ENCODE measurements around the gene MYOF.
A peak's percentile ranks its signal among the peaks of the same experiment; 100 is the strongest.
"Not testable (repeated sequence)": the region's sequence is repeated elsewhere in the genome, so short reads cannot be mapped to it uniquely, and the experiment has no call there.

Gene MYOF

DNA sequence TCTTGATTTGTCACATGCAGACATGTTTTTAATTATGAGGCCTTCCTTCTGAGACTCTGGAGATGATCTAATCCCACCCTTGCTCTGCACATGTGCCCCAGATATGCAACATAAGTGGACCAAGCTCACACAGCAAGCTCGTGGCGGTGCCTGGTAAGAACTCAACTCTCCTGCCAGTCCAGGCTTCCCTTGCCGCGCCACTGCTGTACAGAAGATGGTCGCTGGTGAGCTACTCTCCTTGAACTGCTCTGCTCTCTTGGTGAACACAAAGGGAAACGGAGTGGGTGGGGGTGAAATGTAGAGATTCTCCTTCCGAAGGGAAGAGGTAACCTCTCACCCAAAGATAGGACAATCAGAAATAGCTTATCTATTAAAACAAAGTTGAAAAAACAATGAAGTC, 25.7 kb downstream of the MYOF start:
- DNase-seq, result no peak

DNA sequence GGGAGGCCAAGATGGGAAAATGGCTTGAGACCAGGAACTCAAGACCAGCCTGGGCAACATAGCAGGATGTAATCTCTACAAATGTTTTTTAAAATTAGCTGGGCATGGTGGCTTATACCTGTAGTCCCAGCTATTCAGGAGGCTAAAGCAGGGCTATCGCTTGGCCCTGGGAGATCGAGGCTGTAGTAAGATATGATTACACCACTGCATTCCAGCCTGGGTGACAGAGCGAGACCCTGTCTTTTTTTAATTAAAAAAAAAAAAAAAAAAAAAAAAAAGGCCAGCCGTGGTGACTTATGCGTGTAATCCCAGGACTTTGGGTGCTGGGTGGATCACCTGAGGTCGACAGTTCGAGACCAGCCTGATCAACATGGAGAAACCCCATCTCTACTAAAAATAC, 27.4 kb downstream of the MYOF start:
- no peak for DNase-seq

DNA sequence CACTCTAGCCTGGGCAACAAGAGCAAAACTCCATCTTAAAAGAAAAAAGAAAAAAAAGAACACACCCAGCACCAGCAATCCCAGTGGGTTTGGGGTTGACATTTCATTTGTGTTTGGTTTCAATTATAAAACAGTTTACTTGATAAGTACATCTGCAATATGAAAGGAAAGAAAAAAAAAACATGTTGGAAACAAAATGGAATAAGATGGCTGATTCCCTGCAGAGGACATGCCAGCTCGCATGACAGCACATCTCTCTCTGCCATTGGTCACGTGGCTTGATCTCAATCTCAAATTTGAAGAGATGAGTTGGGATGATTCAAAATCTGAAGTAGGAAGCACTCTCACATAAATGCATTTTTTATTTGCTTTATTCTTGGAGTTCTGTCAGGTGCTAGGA, 28.0 kb downstream of the MYOF start:
- DNase-seq, result no peak

DNA sequence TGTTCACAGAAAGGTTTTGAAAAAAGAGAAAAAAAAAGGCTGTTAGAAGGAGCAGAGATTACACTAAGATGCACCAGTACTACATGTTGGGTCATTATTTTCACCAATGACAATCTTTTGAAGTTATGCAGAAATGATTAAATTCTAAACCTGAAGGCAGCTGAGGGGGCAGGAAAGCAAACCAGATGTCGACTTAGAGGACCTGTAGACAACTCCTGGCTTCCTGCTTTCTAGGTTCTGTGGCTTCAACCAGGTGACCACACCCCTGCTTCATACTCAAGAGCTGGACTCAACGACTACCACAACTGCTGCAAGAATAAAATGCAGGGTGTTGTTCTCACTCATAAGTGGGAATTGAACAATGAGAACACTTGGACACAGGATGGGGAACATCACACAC, 30.0 kb downstream of the MYOF start:
- no peak for DNase-seq

DNA sequence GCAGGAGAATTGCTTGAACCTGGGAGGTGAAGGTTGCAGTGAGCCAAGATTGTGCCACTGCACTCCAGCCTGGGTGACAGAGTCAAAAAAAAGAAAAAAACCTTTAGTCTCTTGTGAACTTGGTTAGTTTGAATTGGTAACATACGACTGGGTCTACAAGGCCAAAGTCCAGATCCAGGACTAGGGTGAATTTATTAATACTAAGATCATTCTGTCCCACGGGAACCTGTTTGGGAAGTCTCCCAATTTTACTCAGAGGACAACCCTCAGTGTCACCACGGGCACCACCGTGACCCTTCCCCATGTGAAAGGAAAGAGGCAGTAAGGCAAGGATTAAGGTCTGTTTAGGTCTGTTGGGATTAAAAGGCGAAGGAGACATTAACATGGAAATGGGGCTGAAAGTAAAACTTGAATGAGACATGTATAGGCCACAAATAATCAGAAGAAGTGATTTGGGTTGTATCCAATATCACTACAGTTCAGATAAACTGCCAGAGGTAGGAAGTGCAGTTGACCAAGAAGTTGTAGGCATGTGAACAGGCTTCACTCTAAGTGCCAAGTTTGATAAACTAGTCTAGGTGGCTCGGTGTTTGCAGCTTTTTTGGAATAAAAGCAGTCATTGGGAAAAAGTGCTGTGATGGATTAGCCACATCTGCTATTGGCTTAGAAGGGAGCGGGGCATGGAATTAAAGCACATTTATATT, 30.7 kb downstream of the MYOF start:
- DNase-seq, result no peak

DNA sequence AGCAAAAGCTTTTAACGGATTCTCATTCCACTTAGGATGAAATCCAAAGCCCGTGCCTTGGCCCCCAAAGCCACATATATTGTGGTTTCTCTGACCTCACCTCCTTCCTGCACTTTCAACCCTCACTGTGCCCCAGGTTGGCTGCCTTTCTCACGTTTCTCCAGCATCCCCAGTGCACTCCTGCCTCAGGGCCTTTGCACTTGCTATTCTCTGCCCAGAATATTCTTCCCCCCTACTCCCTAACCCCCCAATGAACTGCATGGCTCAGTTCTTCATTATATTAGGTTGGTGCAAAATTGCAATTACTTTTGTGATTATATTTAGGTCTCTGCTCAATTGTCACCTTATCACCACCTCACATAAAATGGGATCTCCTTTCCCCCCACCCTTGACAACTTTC, 34.2 kb downstream of the MYOF start:
- no peak for DNase-seq

DNA sequence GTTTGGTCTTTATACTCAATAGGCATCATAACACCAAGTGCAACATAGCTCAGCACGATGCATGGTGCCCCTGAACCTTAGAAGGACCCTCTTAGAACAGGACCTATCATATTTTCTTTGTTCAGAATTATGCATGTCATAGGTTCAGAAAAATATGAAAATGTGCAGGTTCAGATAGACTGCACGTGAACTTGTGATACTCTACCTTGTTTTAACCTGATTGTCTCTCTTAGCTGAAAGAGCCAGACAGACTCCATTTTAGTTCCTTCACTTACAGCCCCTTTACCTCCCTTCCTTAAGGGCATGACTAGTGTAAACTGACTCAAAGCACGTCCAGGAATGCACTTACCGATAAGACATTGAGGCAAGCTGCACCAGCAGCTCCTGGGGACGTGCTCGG, 35.1 kb downstream of the MYOF start:
- no peak for DNase-seq

DNA sequence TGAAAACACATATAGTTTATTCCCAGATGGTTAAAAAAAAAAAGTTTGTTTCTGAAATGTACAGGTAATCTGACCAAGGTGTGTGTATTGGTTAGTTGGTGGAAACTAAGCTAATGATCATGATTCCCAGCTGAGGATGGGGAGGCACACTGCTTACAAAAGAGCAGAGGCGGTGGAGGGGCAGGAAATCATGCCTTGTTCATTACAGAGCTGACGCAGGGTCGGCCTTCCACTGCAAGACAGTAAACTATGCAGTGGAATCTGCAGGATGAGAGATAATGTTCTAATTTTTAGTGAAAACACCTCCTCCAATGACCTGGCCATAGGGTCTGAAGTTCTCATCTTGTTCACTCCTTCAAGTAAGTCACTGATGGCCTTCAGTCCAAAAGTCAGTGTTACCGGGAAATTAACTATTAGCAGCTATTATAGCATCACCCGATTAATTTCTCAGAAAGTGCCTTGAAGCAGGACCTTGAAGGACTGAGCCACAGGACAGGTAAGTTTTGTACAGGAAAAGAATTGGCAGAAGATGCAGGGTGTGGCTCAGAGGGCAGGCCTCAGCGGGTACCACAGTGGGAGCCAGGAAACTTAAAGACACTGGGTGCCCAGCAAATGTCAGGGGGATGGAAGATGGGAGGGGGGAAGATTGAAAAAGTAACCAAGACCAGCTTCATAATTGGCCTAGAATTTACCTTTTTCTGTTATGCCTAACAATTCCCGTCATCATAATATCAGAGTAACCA, 36.0 kb downstream of the MYOF start:
- DNase-seq, result no peak

DNA sequence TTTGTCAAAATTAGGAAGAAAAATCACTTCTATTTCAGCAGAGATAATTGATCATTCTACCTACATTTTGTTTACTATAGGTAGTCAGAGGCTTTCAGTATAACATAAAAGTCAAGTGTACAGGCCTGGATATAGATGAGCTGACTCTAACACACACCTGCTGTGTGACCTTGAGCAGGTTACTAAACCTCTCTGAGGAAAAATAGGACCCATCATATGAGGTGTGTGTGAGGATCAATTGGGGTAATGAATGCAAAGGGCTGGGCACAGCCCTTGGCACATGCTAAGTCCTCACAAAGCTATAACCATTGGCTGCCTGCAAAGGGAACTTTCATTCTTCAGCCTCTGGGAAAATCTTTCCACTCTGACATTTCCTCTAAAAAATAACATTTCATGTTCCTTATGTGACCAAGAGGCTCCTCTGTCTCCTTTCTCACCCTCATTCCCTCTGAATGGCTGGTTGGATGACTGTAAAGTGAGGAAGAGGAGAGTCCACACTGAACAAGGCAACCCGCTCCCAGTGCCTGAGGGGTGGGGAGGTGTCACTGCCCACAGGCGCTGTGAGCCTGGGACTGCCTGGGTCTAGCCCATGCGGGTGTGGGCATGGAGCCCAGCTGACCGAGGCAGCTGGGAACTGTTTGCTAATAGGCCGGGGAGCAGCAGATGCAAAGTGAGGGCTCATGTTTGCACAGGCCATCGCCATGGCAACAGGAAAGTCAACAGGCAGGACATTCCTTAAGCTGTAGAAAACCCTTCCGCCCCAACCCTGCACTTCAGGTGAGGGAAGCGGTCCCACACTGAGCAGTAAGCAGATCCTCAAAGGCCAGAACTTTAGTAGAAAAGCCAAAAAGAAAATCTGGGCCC, 36.8 kb downstream of the MYOF start:
- DNase-seq, result peak; percentile 37 to 48

DNA sequence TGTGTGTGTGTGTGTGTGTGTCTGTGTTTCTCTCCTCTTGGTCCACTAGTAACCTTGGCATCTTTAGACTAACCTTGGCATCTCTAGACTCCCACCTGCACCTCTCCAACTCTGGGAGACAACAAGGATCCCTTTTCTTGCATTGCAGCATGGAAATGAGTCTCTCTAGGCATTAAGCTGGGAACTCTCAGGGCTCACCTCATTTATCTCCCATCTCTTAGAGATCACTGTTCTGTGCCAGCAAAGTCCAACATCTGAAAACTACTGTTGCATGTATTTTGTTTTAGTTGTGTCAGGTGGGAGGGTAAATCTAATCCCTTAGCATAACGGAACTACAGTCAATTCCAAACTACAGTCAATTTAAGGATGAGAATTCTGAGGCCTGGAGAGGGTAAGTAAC, 38.7 kb downstream of the MYOF start:
- DNase-seq, result no peak

DNA sequence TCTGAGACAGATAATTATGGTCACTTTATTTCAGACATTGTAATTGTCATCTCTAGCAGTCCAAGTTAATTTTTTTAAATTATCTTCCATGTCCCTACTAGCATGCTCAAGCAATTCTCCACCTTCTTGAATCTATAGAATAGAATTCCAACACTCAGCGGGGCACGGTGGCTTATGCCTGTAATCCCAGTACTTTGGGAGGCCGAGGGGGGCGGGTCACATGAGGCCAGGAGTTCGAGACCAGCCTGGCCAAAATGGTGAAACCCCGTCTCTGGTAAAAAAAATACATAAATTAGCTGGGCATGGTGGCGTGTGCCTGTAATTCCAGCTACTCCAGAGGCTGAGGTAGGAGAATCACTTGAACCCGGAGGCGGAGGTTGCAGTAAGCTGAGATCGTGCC, 39.4 kb downstream of the MYOF start:
- not testable (repeated sequence) for DNase-seq

DNA sequence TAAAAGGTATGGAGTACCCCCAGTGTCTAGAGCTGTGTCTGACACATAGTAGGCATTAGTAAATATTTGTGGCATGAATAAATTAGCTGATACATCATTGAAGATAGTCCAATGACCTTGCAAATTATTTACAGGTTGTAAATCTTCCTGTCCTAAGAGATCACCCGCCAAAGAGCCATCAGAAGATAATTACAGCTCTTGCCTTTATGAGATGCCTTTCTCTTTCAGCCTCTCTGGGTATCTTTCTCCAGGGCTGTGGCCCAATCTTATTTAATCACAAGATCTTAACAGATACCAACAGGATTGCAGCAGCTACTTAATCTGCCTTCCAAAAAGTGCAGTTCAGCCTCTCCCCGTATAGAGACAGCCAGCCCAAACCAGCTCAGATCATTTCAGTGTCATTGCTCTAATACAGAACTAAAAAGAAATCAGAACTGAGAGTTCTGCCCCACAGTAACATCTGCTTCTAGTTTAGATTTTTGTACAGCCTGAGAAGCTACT, 41.5 kb downstream of the MYOF start:
- no peak for DNase-seq

DNA sequence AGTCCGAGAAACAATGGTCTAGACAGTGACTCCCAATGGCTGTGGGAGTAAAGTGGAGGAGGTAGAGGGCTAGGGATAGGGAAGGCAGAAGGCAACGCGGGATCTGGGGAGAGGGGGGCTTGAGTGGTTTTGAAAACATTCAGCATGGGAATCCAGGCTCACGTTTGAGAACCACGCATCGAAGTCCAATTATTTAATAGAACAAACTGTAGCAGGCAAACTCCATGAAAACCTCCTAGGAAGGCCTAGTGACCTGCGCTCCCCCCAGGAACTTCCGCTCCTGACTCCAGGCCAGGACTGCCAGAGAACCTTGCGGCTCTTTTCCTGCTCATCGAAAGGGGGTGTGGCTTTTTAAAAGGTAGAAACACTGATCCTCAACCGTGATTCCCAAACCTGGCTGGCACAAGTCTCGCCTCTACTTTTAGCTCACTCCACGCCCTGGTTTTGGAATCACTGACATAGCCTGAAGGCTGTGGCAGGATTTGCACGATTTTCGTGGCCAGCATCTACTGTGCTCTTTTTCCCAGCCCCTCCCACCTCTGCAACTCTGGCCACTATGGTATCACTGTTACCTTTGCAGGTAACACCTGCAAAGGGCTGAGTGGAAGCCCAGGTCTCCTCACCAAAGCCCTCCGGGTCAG, 43.4 kb downstream of the MYOF start:
- no peak for DNase-seq

DNA sequence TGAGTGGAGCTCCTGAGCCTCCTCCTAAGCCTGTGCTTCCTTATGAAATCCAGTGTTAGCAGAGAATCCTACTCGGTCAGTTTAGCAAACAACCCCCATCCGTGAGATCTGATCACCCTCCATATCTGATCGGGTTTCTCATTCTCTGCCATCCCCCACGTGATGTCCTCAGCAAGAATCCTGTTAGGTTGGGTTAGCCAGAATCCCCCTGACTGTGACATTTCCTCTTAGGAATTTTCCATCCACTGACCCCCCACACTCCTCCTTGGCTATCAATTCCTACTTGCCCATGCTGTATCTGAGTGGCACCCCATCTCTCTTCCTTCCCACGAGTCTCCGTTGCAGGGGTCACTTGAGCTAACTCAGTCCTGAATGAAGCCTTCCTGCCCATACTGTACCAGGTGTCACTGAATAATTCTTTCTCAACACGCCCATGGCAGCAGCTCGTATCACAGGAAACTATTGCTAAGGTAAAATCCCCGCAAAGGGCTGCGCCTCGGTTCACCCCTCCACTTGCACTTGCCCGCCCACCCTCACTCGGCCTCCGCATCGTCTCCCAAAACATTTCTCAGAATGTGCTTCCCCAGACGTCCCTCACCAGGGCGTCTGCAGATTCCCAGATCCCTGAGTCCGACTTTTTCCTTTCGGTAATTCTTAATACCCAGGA, 44.1 kb downstream of the MYOF start:
- no peak for DNase-seq

DNA sequence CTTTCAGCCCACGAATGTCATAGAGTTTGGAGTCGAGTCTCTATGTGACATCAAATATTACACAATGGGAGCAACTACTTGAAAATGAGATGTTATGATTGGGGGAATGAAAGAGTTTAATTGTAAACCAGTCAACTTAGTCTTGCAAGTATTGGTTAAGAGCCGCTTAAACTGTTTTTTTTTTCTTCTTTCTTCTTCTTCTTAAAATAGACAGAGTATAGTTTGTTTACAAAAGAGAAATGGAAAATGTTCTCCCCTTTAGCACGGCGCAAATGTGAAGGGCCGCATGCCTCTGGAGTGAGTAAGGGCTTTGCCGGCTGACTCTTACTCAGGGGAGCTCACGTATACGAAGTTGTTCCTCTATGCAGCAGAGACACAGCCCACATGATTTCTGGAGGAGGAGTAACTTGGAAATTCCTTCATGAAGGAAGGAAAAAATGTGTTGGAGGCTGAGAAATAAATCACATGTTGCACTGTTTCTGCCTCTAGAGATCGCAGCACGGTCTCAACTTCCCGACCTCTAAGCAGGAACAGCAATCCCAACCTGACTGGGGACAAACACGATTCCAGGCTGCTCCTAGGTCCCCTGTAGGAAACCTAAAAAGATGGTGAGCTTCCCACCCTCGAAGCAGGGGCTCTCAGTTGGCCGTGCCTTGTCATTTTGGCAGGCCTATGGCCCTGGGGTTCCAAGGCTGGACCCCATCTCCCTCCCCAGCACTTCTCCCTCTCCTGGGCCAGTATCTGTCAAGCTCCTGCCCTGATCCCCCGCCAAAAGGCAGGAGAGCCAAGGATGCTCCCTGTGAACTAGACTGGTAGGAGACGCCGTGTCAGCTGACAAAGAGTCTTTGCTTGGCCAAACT, 44.8 kb downstream of the MYOF start:
- DNase-seq, result peak in 1 of 2 donors; percentile 37

DNA sequence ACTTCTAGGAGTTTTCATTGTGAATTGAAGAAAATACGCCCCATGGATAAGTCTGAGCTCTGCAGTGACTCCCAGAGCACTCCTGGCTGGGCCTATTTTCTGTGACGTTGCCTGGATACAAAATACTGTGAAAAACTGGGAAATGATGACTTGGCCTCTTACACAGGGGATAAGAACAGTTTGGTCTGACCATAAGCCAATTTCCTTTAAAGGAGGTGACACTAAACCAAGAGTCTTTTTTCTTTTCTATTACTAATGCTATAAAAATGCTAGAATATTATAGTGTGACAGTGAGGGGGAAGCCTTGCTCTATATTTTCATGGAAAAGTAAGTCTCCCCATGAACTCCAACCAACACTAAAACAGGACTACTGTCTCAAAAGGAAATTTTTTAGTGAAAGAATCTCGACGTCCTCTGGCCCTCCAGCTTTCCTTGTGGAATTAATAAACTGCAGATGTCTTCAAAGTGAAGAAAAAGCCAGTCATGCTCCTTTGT, 45.5 kb downstream of the MYOF start:
- no peak for DNase-seq

DNA sequence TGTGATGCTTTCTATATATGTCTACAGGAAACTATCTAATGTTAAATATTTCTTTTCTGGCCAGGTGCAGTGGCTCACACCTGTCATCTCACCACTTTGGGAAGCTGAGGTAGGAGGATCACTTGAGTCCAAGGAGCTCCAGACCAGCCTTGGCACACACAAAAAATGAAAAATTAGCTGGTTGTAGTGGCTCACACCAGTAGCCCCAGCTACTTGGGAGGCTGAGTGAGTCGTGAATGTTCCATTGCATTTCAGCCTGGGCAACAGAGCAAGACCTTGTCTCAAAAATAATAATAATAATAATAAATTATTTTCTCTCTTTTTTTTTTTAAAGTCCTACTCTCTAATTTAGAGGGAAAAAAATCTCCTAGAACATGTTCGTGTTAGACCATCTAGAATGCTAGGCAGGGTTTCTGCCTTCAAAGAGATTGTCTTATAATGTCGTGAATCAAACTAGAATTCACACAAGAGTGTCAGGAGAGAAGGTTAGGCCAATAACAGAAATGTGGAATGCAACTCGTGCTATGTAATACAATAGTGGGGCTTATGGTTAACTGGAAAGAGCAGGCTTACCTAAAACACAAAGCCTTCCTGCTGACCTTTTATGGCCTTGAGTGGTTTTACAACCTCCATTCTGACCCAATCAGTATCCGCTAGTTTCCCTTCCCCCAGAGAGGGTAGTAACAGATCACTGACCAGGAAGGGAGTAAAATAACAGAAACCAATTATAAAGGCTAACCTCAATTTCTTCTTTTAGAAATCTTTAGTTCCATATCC, 46.3 kb downstream of the MYOF start:
- no peak for DNase-seq

DNA sequence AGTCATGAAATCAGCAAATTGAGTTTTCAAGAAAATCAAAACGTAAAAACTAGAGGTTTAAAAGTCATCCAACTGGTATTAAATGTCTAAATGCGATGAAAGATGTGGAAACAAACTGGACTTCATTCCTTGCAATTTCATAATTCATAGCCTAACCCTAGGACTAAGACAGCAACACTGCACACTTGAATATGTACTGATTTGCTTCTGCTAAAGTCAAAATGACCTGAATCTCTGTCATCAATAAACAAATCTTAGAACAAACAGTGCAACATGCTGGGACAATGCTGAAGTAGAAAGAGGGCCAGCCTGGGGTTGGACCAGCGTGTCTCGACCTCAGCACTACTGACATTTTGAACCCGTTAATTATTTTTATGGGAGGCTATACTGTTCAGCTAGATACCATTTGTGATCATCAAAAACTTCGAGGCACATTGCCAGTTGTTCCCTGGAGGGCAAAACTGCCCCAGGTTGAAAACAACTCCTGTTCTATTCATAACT, 47.1 kb downstream of the MYOF start:
- DNase-seq, result no peak

DNA sequence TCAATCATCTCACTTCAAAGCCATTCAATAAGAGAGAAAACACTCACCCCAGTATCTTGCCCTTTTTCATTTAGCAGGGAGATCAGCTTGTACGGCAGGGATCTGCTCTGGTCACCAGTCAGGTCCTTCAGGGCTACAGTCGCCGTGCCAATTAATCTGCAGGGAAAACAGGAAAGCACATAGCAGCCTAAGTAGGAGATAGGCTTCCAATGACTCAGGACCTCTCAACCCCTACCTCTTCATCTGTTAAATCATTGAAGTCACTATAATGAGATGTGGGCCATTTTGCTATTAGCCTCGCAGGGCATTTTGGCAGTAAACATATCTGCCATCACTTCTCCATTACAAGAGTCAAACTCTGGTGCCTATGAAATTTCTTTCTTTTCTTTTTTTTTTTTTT, 50.8 kb downstream of the MYOF start:
- DNase-seq, result no peak

DNA sequence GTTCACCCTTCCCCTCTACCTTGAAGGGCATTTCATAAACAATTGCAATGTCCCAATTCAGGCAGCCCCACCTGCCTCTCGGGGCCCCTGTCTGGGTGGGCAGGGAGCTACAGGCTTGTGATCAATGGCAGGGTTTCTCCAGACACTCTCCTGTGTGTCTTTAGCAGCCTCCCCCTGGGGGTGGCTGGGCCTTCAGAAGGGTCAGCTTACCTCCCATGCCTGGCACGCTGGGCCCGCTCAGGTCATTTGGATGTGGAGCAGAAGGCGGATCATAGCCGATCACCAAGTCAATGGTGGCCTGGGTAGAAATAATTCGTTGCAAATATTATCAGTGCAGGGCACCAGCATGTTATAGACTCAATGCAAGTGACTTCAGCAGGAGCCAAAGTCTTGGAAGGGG, 56.3 kb downstream of the MYOF start:
- no peak for DNase-seq
